CD1c-positive myeloid dendritic cell (primary cell): ENCODE data around the gene GUCY2D.
"Not testable (repeated sequence)": the region's sequence is repeated elsewhere in the genome, so short reads cannot be mapped to it uniquely, and the experiment has no call there.

Source experiments
- DNase-seq: peaks from one replicate; pipeline ENCODE4 v3.0.0-alpha.2; 2016; ENCODE audit errors: extremely low spot score

Gene GUCY2D

DNA sequence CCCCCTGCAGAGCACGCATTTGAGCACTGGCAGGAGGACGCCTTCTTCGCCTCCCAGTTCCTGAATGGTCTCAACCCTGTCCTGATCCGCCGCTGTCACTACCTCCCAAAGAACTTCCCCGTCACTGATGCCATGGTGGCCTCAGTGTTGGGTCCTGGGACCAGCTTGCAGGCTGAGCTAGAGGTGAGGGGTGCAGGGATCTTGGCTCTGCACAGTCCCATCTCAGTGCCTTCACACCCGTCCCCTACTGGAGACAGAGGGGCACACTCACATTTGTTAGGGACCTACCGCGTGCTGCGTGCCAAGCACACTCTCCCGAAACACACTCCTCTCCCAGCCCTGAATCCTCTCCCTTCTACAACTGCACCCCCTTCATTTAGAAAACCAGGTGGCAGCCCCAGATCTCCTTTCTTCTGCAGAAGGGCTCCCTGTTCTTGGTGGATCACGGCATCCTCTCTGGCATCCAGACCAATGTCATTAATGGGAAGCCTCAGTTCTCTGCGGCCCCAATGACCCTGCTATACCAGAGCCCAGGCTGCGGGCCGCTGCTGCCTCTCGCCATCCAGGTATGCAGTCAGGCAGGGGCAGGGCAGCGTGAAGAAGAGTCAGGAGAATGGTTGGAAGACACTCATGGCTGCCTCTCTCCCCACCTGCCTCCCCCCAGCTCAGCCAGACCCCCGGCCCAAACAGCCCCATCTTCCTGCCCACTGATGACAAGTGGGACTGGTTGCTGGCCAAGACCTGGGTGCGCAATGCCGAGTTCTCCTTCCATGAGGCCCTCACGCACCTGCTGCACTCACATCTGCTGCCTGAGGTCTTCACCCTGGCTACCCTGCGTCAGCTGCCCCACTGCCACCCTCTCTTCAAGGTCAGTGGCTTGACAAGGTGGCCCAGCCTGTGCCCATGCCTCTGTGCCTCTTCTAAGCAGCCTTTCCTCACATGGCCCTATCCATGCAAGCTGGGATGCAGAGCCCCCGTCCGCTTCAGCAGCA, 42.7 kb downstream of the GUCY2D start:
- DNase-seq: no peak

GRCh38 chr17:8046306-8046928, 44.0 kb downstream of the GUCY2D start:
- DNase-seq: no peak

DNA sequence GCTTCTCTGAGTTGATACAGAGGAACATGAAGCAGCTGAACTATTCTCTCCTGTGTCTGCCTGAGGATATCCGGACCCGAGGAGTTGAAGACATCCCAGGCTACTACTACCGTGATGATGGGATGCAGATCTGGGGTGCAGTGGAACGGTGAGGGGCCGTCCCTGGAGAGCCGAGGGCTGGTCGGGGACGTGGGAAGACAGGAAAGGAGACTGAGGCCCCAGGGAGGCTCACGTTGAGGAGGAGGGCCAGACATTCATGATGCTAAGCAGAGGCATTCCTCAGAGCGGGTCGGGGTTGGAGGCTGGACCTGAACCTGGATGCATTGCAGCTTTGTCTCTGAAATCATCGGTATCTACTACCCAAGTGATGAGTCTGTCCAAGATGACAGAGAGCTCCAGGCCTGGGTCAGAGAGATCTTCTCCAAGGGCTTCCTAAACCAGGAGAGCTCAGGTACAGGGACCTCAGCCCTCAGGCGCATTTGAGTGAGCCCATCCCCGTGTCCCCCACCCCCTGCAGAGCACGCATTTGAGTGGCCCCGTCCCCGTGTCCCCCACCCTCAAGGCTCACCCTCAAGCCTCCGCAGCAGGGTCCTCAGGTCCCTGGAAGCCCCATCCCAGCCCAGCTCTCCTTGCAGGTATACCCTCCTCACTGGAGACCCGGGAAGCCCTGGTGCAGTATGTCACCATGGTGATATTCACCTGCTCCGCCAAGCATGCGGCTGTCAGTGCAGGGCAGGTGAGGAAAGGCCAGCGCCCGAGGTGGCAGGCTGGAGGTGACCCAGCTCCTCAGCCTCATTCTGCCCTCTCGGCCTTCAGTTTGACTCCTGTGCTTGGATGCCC, 44.7 kb downstream of the GUCY2D start:
- no peak for DNase-seq

DNA sequence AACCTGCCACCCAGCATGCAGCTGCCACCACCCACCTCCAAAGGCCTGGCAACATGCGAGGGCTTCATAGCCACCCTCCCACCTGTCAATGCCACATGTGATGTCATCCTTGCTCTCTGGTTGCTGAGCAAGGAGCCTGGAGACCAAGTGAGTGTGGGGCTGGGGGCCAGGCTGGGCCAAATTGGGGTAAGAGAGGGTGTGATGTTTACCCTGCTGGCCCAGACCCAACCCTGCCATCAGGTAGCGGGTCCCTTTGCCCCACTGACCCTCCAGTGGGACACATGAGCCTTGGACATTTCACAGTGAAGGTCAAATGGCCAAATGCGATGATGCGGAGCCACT, 45.3 kb downstream of the GUCY2D start:
- DNase-seq: no peak

DNA sequence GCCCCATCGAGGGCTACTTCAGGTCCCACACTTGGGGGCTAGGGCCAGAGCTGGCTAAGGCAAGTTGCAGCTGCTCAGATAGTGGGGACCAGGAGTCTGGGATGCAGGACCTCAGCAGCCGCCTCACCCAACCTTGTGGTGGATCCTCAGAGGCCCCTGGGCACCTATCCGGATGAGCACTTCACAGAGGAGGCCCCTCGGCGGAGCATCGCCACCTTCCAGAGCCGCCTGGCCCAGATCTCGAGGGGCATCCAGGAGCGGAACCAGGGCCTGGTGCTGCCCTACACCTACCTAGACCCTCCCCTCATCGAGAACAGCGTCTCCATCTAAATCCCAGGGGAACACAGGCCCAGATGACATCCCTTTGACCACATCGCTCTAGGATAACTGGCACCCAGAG, 45.8 kb downstream of the GUCY2D start:
- DNase-seq: no peak

DNA sequence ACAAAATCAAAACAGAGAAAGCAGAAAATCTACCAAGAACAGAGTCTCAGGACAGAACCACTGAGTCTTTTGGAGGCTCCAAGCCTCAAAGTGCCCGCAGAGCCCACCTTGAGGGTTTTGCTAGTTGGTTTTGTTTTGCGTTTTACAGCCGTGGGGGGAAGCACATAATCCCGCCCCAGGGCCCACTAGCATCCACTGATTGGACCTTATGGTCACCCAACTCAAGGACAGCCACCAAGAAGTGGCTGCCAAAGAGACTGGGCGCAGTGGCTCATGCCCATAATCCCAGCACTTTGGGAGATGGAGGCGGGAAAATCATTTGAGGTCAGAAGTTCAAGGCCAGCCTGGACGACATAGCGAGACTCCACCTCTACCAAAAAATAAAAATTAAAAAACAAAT, 46.3 kb downstream of the GUCY2D start:
- DNase-seq: no peak

GRCh38 chr17:8051831-8052230, 49.4 kb downstream of the GUCY2D start:
- DNase-seq: no peak

DNA sequence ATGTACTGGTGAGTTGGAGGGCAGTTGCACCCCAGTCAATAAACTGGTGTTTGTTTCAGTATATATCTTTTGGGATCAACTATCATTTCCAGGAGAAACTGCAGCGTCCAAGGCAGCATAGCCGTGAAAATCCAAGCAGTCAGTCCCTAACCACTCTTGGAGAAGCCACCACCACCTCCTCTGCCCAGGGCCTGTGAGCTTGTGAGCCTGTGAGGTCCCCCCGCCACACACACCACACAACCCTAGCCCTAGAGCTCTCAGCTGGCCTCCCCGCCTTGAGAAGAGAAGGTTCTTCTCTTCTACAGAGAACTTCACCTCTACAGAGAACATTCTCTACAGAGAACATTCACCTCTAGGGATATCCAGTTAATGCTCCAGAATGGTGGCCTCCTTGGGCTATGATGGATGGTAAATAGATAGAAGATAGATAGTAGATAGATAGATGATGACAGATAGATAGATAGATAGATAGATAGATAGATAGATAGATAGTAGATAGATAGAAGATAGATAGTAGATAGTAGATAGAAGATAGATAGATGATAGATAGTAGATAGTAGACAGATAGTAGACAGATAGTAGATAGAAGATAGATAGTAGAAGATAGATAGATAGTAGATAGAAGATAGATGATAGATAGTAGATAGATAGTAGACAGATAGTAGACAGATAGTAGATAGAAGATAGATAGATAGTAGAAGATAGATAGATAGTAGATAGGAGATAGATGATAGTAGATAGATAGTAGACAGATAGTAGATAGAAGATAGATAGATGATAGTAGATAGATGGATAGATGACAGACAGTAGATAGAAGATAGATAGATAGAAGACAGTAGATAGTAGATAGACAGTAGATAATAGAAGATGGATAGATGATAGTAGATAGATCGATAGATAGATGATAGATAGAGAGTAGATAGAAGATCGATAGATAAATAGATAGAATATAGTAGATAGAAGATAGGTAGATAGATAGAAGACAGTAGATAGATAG, 50.1 kb downstream of the GUCY2D start:
- no peak for DNase-seq

DNA sequence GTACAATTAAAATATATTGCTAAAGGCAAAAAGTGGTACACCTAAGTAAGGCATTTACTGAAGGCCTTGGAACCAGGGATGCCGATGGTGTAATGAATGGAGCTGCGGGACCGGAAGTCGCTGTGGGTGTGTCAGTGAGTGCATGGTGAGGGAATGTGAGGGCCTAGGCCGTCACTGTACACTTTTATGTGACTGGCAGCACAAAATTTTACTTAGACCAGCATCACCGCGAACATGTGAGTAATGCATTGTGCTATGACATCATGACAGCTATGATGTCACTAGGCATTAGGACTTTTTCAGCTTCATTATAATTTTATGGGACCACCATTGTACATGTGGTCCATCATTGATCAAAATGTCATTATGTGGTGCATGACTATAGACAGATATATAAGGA, 51.2 kb downstream of the GUCY2D start:
- DNase-seq: no peak

DNA sequence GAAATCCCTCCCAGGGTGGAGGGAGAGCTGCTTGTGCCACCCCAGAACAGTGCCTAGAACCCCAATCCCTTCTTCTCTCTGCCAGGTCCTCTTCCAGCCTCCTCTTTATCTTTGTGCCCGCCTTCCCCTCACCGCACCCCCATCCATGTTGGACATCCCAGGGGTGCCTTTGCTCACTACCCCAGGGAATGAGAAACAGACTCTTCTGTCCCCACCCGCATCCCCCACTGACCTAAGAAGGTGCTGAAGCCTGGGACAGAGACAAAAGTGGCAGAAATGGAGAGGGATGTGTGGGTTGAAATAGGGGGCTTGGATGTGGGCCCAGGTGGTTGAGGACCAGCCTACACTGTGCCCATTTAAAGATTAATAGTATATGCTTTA, 53.4 kb downstream of the GUCY2D start:
- no peak for DNase-seq

GRCh38 chr17:8056232-8056975, 54.0 kb downstream of the GUCY2D start:
- peak; percentile 90 for DNase-seq

DNA sequence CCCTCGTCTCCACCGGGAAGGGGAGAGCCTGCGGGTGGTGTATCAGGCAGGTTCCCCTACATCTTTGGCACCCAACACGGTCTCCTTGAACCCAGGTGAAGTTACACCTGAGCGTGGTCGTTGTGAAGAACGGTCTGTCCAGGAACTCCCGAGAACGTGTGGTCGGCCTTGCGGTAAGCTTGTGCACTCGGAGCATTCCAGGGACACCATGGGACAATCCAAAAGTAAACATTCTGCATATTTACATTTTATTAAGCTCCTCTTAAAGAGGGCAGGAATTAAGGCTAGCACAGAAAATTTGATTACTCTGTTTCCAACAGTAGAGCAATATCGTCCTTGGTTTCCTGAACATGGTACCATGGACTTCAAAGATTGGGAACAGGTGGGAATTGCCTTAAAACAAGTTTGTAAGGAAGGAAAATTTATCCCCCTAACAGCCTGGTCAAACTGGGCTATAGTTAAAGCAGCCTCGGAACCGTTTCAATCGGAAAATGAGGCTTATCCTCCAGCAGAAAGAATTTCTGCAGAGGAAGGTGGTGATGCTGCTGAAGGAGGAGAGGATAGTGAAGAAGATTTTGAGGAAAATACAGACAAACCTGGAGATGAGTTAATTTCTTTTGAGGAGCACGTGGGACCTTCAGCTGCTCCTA, 54.7 kb downstream of the GUCY2D start:
- DNase-seq: no peak

- peak; percentile 88 for DNase-seq
Observed at GRCh38 chr17:8057691-8058114, 55.3 kb downstream of the GUCY2D start.

- no peak for DNase-seq
Observed at GRCh38 chr17:8059131-8059530, 56.7 kb downstream of the GUCY2D start.

- peak; percentile 91 for DNase-seq
Observed at GRCh38 chr17:8060274-8060673, 57.9 kb downstream of the GUCY2D start.

DNA sequence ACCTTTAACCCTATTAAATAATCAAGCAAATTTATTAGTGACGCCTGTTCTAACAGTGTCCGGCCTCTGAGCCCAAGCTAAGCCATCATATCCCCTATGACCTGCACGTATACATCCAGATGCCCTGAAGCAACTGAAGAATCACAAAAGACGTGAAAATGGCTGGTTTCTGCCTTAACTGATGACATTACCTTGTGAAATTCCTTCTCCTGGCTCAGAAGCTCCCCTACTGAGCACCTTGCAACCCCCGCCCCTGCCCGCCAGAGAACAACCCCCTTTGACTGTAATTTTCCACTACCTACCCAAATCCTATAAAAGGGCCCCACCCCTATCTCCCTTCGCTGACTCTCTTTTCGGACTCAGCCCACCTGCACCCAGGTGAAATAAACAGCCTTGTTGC, 59.4 kb downstream of the GUCY2D start:
- not testable (repeated sequence) for DNase-seq

- no peak for DNase-seq
Observed at GRCh38 chr17:8062435-8062806, 60.0 kb downstream of the GUCY2D start.

- DNase-seq: no peak
Observed at GRCh38 chr17:8062807-8063483, 60.5 kb downstream of the GUCY2D start.
